ENCODE results near the gene HMG20B.

The HMG20B gene

GRCh38 chr19:3537101-3537437, 35.7 kb upstream of the HMG20B start:
- H3K27ac ChIP-seq (replicated peaks): peak overlapping the region; percentile 65
- no peak overlapping the region for H3K4me3 ChIP-seq (replicated peaks; ENCODE audit: insufficient read depth, low read length)
- DNase-seq (ENCODE audit: low read depth in 1 of 2, low spot score in 1 of 2): no peak
- no peaks in the 10 kb centered on the region for H3K27me3 ChIP-seq (ENCODE audit: insufficient read depth, poor library complexity, severe bottlenecking)
- TF ChIP-seq GABPA (IDR thresholded peaks at IDR 0.05; ENCODE audit: low read depth): no peak
- TF ChIP-seq REST (IDR thresholded peaks at IDR 0.05; ENCODE audit: insufficient replicate concordance, low read depth): no peak
- TF ChIP-seq SPI1 (IDR thresholded peaks at IDR 0.05; ENCODE audit: borderline replicate concordance, low read depth): no peak

- TF ChIP-seq CTCF (IDR thresholded peaks at IDR 0.05; ENCODE audit: insufficient read depth, low read length) (no peak), POLR2AphosphoS5 (IDR thresholded peaks at IDR 0.05; ENCODE audit: low read depth) (peak; percentile 83), GABPA (IDR thresholded peaks at IDR 0.05; ENCODE audit: low read depth) (no peak), SPI1 (IDR thresholded peaks at IDR 0.05; ENCODE audit: borderline replicate concordance, low read depth) (peak; percentile 85; the same call in 1 of the 2 replicates), REST (IDR thresholded peaks at IDR 0.05; ENCODE audit: insufficient replicate concordance, low read depth) (no peak)
- Histone ChIP-seq H3K27ac (replicated peaks) (peak overlapping the region; percentile 65), H3K4me3 (replicated peaks; ENCODE audit: insufficient read depth, low read length) (no peak overlapping the region), H3K27me3 (ENCODE audit: insufficient read depth, poor library complexity, severe bottlenecking) (no peaks in the 10 kb centered on the region)
- DNase-seq (ENCODE audit: low read depth in 1 of 2, low spot score in 1 of 2): peak in 1 of 2 experiments; percentile 88
These were observed 35.1 kb upstream of the HMG20B start for GRCh38 chr19:3537438-3538240.

- Histone ChIP-seq H3K27me3 (ENCODE audit: insufficient read depth, poor library complexity, severe bottlenecking) (no peaks in the 10 kb centered on the region), H3K4me3 (replicated peaks; ENCODE audit: insufficient read depth, low read length) (no peak overlapping the region), H3K27ac (replicated peaks) (peak overlapping the region; percentile 65; the same call in 1 of the 2 replicates)
- no peak for DNase-seq (ENCODE audit: low read depth in 1 of 2, low spot score in 1 of 2)
- TF ChIP-seq POLR2AphosphoS5 (IDR thresholded peaks at IDR 0.05; ENCODE audit: low read depth): no peak
- TF ChIP-seq SPI1 (IDR thresholded peaks at IDR 0.05; ENCODE audit: borderline replicate concordance, low read depth): no peak
- no peak for TF ChIP-seq CTCF (IDR thresholded peaks at IDR 0.05; ENCODE audit: insufficient read depth, low read length)
- no peak for TF ChIP-seq REST (IDR thresholded peaks at IDR 0.05; ENCODE audit: insufficient replicate concordance, low read depth)
- TF ChIP-seq GABPA (IDR thresholded peaks at IDR 0.05; ENCODE audit: low read depth): no peak
These were observed 34.4 kb upstream of the HMG20B start for GRCh38 chr19:3538258-3538929.

Data from HL-60 (cell line).